Smooth muscle cell (in vitro differentiated cells): Measurements from ENCODE around the gene KCP. TPM values are rescaled to one million over a fixed set of nuclear protein-coding genes. Genes with fewer than 3 reads are reported as not detected.

Experiments
- DNase-seq: peaks from one replicate; lab custom pipeline; 2025; ENCODE audit not compliant: unreplicated experiment; lab: John Stamatoyannopoulos, UW
- H2AFZ ChIP-seq: fragments of 200-600 bp; sonication (generic); 2 replicates; pipeline ENCODE4 v1.6.0; 2016; ENCODE audit warnings: antibody characterized with exemption, low read depth, mild to moderate bottlenecking
- H3F3A ChIP-seq: fragments of 200-600 bp; sonication (generic); 2 replicates; pipeline ENCODE4 v1.6.0; 2017; ENCODE audit warnings: antibody characterized with exemption, low read depth
- H3K27ac ChIP-seq: fragments of 200-600 bp; sonication (generic); 2 replicates; pipeline ENCODE4 v1.5.1; 2016; ENCODE audit warnings: low read depth, mild to moderate bottlenecking
- H3K27me3 ChIP-seq: fragments of 200-600 bp; sonication (generic); 2 replicates; pipeline ENCODE4 v1.6.1; 2016; ENCODE audit warnings: low read depth, mild to moderate bottlenecking
- H3K36me3 ChIP-seq: fragments of 200-600 bp; sonication (generic); 2 replicates; pipeline ENCODE4 v1.5.1; 2016; ENCODE audit warnings: low read depth
- H3K4me1 ChIP-seq: fragments of 200-600 bp; sonication (generic); 2 replicates; pipeline ENCODE4 v1.5.1; 2016; ENCODE audit warnings: low read depth
- H3K4me2 ChIP-seq: fragments of 200-600 bp; sonication (generic); 2 replicates; pipeline ENCODE4 v1.6.0; 2016; ENCODE audit warnings: mild to moderate bottlenecking
- H3K4me3 ChIP-seq: fragments of 200-600 bp; sonication (generic); 2 replicates; pipeline ENCODE4 v1.5.1; 2016; ENCODE audit warnings: mild to moderate bottlenecking
- H3K79me2 ChIP-seq: fragments of 200-600 bp; sonication (generic); 2 replicates; pipeline ENCODE4 v1.6.0; 2016; ENCODE audit warnings: low read depth, mild to moderate bottlenecking
- H3K9ac ChIP-seq: fragments of 200-600 bp; sonication (generic); 2 replicates; pipeline ENCODE4 v1.6.0; 2016; ENCODE audit warnings: low read depth
- H3K9me3 ChIP-seq: fragments of 200-600 bp; sonication (generic); replicated peaks from 2 replicates; pipeline ENCODE4 v1.5.1; 2016; ENCODE audit warnings: low read depth
- H4K20me1 ChIP-seq: fragments of 200-600 bp; sonication (generic); 2 replicates; pipeline ENCODE4 v1.6.0; 2016; ENCODE audit warnings: low read depth
- CTCF ChIP-seq: fragments of 200-600 bp; sonication (generic); IDR thresholded peaks from 2 replicates; pipeline ENCODE4 v1.5.1; 2017; ENCODE audit warnings: borderline replicate concordance, mild to moderate bottlenecking, antibody characterized with exemption; ENCODE audit not compliant: insufficient read depth, poor library complexity, severe bottlenecking
- WGBS: methylation state at CpG from one replicate; pipeline ENCODE4 v1.1.7; 2016; ENCODE audit warnings: low lambda C conversion rate; 5-methylcytosine and 5-hydroxymethylcytosine counted together
- polyA plus RNA-seq: library from polyadenylated mRNA; unstranded; fragments of >200 nt; fragmentation: Nextera tagmentation; extraction: Ambion mirVana; gene quantifications from 2 replicates; pipeline ENCODE4 v1.2.1, GENCODE V29; 2016
- total RNA-seq: library from RNA; depleted of rRNA; stranded (reverse); fragments of >200 nt; gene quantifications from 2 replicates; pipeline ENCODE4 v1.2.3, GENCODE V29; 2014

Gene KCP
- total and polyA plus RNA-seq, 2 experiments from 2014 or later, result 0.99 to 4.5 TPM

- no peak for TF ChIP-seq CTCF
- Histone ChIP-seq H3K4me2 (no peak overlapping the region), H3K27me3 (no peaks in the 10 kb centered on the region), H3K79me2 (no peaks in the 10 kb centered on the region), H3K27ac (no peak overlapping the region), H3F3A (no peaks in the 10 kb centered on the region), H3K4me1 (no peaks in the 10 kb centered on the region), H2AFZ (no peak overlapping the region), H3K9ac (no peak overlapping the region), H4K20me1 (no peaks in the 10 kb centered on the region), H3K36me3 (peaks cover 10% of the 10 kb centered on the region), H3K4me3 (no peak overlapping the region), H3K9me3 (no peaks in the 10 kb centered on the region)
- WGBS, result 97% methylated on average over 4 of the region's 4 CpGs
- no peak for DNase-seq
Observed at GRCh38 chr7:128948976-128949760, 38.7 kb upstream of the KCP start.

- no peak for TF ChIP-seq CTCF
- 93% methylated on average over 12 of the region's 12 CpGs for WGBS
- Histone ChIP-seq H4K20me1 (no peaks in the 10 kb centered on the region), H3K9ac (no peak overlapping the region), H2AFZ (no peak overlapping the region), H3K27me3 (no peaks in the 10 kb centered on the region), H3F3A (no peaks in the 10 kb centered on the region), H3K27ac (no peak overlapping the region), H3K36me3 (peaks cover 3% of the 10 kb centered on the region), H3K4me3 (no peak overlapping the region), H3K4me1 (no peaks in the 10 kb centered on the region), H3K4me2 (no peak overlapping the region), H3K79me2 (no peaks in the 10 kb centered on the region), H3K9me3 (no peaks in the 10 kb centered on the region)
- no peak for DNase-seq
Observed at GRCh38 chr7:128948312-128948973, 37.9 kb upstream of the KCP start.

GRCh38 chr7:128947854-128948253, 37.3 kb upstream of the KCP start:
- Histone ChIP-seq H3K4me3 (no peak overlapping the region), H3K9me3 (no peaks in the 10 kb centered on the region), H4K20me1 (no peaks in the 10 kb centered on the region), H3K79me2 (no peaks in the 10 kb centered on the region), H3K9ac (no peak overlapping the region), H3K27ac (no peak overlapping the region), H3K4me1 (no peaks in the 10 kb centered on the region), H2AFZ (no peak overlapping the region), H3K4me2 (no peak overlapping the region), H3F3A (no peaks in the 10 kb centered on the region), H3K27me3 (no peaks in the 10 kb centered on the region), H3K36me3 (no peaks in the 10 kb centered on the region)
- TF ChIP-seq CTCF, result no peak
- no peak for DNase-seq
- 91% methylated on average over 9 of the region's 9 CpGs for WGBS
